GM18861 (cell line): Measurements from ENCODE around the gene EPB42.
"Not testable (repeated sequence)": the region's sequence is repeated elsewhere in the genome, so short reads cannot be mapped to it uniquely, and the experiment has no call there.

Experiments used
- ATAC-seq: cut with Tn5 transposase; IDR thresholded peaks from one replicate; pipeline ENCODE4 v1.9.1; 2021; ENCODE audit not compliant: unreplicated experiment

Gene EPB42

GRCh38 chr15:43242616-43243015 lies 21.8 kb upstream of the EPB42 start:
- no peak for ATAC-seq

- no peak for ATAC-seq
These were observed 20.3 kb upstream of the EPB42 start for GRCh38 chr15:43241100-43241499.

DNA sequence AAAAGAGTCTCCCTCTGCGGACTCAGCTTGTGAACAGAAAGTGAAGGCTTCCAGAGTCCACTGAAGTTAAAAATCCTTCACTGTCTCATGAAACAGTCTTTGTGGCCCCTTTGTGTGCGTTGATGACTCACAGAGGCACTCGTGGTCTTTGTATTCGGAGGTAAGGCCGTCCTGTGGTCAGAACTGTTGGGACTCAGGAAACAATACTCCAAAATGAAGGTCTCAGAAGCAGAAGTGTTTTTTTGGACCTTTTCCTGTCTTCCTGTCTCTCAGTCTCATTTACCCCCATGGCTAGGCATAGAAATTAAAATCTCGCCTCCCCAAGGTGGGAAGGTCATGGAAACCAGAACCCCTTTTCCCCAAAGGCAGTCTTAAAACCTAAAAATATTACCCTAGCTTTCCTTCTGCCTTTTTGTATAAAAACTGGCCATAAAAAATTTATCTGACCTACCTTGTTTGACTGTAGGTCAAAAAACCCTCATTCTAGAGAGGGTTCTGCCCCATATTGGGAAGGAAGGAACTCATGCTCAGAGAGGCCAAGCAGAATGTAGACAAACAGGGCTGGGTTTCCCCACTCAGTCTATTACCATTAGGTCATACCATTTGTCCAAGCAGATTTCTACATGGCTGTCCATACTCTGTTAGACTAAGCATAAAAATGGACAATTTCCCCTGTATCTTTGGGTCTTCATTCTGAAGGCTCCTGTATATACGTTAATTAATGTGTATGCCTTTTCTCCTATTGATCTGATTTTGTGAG lies 19.1 kb upstream of the EPB42 start:
- no peak for ATAC-seq

DNA sequence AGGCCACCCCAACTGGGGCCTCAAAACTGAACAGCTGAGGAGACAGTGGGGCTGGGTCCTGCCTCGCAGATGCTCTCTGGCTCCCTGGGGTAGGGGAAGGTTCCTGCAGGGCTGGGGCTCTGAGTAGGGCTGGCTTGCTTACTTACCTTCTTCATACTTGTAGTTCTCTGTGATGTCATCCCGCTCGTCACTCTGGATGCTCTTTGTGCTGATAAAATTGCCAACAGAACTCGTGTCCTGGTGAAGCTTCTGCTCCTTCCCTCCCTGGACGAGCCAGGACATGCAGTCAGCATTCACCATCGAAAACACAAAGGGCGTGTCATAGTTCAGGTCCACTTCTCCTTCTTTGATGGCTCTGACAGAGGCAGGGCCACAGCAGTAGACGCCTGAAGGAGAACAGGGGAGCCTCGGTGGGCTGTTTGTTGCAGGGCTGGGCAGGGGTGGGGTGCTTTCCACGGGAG lies 17.9 kb upstream of the EPB42 start:
- ATAC-seq, result no peak

- ATAC-seq, result no peak
These were observed 17.1 kb upstream of the EPB42 start for GRCh38 chr15:43237842-43238470.

DNA sequence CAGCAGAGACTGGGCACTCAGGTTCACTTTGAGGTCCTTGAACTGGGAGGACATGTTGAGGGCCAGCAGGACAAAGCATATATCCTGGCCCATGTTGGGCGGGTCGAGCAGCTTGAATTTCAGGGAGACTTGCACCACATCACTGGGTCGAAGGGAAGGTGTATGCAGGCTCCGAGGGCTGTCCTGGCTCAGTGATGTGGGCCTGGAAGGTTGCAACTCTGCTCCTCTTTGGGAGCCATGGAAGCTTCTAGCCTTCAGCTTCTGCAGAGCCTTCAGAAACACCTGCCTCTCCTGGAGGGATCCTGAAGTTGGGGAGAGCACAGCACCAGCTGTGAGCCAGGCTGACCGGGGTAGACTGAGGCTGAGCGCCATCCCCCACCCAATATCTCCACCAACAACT lies 14.7 kb upstream of the EPB42 start:
- no peak for ATAC-seq

GRCh38 chr15:43232289-43232874 lies 11.6 kb upstream of the EPB42 start:
- no peak for ATAC-seq

DNA sequence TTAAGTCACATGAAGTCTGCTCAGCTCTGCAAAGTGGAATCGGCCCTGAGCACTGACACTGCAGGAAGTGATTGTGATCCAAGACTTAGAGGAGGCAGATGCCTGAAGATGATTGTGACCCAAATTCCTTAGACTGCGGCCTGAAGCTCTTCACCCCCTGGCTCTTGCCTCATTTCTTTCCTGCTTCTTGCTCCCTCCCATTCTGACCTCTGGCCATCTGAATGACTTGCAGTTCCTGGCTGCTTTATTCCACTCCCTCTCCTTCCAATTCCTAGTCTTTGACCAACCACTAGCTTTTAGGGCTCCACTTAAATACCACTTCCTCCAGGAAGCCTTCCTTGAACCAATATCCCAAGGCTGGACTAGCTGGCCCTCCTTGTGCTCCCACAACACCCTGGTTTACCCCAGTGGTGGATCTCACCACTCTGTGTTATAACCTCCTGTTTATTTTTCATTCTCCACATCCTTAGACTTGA lies 9.9 kb upstream of the EPB42 start:
- ATAC-seq, result no peak

GRCh38 chr15:43229977-43230376 lies 9.2 kb upstream of the EPB42 start:
- ATAC-seq, result no peak

DNA sequence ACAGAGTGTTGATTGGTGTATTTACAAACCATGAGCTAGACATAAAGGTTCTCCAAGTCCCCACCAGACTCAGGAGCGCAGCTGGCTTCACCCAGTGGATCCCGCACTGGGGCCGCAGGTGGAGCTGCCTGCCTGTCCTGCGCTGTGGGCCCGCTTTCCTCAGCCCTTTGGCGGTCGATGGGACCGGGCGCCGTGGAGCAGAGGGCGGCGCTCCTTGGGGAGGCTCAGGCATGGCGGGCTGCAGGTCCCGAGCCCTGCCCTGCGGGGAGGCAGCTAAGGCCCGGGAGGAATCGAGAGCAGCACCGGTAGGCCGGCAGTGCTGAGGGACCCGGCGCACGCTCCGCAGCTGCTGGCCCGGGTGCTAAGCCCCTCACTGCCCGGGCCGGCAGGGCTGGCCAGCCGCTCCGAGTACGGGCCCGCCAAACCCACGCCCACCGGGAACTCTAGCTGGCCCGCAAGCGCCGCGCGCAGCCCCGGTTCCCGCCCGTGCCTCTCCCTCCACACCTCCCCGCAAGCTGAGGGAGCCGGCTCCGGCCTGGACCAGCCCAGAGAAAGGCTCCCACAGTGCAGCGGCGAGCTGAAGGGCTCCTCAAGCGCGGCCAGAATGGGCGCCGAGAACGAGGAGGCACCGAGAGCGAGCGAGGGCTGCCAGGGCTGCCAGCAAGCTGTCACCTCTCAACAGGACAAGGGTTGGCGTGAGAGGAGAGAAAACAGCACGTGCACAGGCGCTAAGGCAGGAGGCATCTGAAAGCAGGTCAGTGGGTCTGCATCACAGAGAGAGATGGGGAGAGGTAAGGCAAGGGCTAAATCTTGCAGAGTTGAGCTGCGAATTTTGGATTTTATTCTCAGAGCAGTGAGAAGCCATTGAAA lies 5.9 kb upstream of the EPB42 start:
- ATAC-seq, result no peak

GRCh38 chr15:43225950-43226255 lies 5.1 kb upstream of the EPB42 start:
- ATAC-seq, result not testable (repeated sequence)

DNA sequence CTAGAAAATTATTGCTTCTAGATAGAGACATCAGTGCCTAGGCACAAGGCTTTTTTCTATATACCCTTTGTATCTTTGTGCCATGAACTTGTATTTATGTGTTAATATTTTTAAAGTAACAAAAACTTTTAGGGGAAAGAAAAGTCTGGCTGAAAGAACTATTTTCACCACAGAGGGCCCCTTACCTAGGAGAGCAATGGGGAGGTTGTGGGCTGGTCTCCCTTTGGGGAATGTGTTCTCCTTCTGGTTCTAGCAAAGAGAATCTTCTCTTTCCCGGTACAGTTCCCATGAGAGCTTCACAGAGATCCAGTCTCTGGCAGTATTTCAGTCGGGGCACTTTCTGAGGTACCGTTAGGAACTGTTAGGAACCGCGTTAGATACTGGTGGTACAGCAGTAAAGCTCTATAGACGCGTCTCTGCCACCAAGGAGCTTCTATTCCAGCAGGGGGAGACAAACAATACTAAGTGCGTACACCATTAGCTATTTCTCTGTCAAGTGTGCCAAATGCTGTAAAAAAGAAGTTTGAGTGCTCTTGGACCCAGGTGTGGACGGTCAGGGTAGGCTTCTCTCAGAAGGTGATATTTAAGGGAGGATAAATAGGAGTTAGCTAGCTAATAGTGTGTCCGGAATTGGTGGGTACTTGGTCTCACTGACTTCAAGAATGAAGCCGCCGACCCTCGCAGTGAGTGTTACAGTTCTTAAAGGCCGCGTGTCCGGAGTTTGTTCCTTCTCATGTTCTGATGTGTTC lies 4.6 kb upstream of the EPB42 start:
- ATAC-seq, result no peak

DNA sequence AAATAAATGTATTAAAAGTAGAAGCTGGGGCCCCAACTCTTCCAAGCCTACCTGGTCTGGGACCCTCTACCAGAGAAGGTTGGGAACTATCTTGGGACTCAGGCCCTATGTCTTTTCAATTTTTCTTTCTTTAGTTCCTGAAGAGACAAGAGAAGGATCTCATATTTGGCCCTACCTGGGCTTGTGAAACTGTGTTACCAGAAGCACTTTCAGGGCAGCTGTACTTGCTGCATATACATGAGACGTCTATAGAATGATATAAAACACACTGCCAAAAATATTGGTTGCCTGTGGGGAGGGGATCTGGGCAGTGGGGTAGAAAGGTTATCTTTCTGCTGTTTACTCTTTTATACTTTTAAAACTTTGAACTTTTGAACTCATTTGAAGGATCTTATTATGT lies 604 bp upstream of the EPB42 start:
- no peak for ATAC-seq

- ATAC-seq, result no peak
These were observed 589 bp downstream of the EPB42 start for GRCh38 chr15:43219929-43220928.

DNA sequence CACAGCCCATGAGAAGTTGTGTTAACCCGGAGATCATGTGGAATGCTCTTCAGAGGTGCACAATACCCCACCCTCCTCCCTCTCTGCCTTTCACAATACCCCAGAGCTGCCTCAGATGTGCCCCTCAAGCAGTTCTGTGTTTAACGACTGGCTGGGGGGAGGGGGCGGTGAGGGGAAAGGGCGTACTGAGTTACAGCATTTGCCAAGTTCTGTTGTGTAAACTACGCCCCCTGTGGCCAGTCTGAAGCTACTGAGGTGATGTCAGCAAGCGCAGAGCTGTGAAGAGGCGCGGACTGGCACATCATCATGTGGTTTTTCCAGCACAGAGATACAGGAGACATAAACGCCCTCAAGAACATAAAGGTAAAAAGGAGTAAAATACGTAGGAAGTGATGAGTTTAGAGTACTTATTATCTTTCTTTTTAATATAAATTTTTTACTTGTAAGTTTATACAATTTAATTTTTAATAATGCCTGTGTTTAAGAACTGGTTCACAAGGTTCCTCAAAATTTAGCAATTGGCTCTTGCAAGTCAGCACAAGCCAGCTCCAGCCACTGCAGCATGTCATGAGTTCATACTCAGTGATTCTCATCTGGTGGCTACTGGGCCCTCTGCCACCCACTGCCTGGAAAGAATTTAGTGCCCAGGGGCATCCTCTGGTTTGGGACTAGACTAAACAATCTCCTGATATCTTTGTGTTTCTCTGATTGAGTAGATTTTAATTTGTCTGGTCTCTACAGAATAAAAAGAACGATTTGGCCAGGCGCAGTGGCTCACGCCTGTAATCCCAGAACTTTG lies 1.7 kb downstream of the EPB42 start:
- ATAC-seq, result no peak

GRCh38 chr15:43215961-43216360 lies 4.9 kb downstream of the EPB42 start:
- no peak for ATAC-seq

- no peak for ATAC-seq
These were observed 6.1 kb downstream of the EPB42 start for GRCh38 chr15:43214592-43215295.

GRCh38 chr15:43214169-43214568 lies 6.6 kb downstream of the EPB42 start:
- ATAC-seq, result no peak
